Activated CD4-positive, alpha-beta T cell treated with anti-CD3 and anti-CD28 coated beads, Interleukin-2, amount 50 U/mL, for 1 hour (primary cell): ENCODE results near the gene SLC22A24.
"Not testable (repeated sequence)": the region's sequence is repeated elsewhere in the genome, so short reads cannot be mapped to it uniquely, and the experiment has no call there.

ENCODE experiments used
- DNase-seq: peaks from one replicate; pipeline ENCODE4 v3.0.0-alpha.2; 2020

The SLC22A24 gene, protein sequence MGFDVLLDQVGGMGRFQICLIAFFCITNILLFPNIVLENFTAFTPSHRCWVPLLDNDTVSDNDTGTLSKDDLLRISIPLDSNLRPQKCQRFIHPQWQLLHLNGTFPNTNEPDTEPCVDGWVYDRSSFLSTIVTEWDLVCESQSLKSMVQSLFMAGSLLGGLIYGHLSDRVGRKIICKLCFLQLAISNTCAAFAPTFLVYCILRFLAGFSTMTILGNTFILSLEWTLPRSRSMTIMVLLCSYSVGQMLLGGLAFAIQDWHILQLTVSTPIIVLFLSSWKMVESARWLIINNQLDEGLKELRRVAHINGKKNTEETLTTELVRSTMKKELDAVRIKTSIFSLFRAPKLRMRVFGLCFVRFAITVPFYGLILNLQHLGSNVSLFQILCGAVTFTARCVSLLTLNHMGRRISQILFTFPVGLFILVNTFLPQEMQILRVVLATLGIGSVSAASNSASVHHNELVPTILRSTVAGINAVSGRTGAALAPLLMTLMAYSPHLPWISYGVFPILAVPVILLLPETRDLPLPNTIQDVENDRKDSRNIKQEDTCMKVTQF

DNA sequence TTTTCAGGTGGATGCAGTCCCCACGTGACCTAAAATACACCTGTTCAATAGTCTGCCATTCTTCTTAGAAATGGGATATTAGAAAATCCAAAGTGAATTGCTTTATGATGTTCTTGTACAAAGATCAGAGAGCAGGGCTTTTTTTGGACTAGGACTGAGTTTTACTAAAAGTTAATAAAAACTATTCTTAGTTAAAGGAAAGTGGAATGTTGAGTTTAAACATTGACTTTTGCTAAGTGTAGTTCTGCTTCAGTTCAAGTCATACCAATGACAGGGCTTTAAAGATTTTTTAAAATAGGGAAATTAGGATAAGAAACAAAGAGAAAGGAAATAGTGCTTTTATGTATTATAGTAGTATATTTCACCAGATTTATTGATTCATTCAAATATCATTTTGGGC, at the start of gene SLC22A24:
SLC22A24 (minus strand) TSS at position 101 of the 400 bp plus-strand sequence. CDS start 442 bp downstream, outside the sequence.
- DNase-seq: no peak

DNA sequence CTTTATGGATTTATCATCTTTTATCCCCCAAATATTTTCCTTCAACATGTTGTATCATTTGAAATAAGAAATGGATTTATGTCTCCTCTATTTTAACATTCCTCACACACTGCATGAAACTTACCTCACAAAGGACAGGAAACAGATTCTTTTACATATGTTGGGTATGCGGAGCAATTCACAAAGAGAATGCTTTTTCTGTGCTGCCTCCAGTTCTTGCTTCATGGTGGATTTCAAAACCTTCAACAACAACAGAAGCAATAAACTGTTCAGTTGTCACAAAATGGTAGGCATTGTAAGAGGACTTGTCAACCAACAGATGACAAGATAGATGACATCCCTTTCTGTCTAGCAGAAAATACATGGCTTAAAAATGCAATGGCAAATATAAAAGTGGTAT, 36.5 kb upstream of the SLC22A24 start:
- no peak for DNase-seq

DNA sequence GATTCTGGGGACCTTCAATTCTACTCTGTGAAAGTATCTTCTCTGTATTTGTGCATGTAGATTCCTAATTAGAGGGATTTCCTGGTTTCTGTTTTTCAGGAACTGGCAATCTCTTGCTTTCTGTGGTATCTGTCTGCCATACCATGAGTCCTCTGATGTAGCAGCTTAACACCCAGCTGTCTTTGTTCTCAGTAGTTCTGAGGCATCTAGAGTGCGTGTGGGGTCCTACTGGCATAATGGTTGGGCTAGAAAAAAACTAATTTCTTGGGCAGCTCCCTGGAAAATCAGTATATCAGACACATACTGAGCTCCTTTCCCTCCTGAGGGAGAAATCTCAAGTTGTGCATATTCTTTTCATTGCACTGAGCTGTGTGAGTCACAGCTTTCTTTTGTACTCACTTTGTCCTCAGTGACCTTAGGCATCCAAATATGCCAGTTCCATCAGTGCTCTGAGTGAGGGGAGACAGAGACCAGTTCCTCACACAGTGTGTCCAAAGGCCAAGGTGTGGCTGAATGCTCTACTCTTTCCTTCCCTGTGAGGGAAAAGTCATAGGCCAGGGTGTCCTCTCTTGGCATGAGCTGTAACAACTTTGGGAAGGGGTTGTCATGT, 35.5 kb upstream of the SLC22A24 start:
- DNase-seq: no peak

DNA sequence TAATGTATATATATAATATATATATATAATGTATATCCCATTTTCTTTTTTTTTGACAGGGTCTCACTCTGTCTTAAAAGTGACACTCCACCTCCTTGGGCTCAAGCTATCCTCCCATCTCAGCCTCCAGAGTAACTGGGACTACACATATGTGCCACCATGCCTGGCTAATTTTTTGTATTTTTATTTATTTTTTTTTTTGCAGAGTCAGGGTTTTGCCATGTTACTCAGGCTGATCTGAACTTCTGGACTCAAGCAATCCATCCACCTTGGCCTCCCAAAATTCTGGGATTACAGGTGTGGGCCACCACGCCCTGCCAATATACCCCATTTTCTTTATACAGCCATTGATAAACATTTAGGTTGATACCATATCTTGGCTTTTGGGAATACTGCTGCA, 33.9 kb upstream of the SLC22A24 start:
- DNase-seq: no peak

DNA sequence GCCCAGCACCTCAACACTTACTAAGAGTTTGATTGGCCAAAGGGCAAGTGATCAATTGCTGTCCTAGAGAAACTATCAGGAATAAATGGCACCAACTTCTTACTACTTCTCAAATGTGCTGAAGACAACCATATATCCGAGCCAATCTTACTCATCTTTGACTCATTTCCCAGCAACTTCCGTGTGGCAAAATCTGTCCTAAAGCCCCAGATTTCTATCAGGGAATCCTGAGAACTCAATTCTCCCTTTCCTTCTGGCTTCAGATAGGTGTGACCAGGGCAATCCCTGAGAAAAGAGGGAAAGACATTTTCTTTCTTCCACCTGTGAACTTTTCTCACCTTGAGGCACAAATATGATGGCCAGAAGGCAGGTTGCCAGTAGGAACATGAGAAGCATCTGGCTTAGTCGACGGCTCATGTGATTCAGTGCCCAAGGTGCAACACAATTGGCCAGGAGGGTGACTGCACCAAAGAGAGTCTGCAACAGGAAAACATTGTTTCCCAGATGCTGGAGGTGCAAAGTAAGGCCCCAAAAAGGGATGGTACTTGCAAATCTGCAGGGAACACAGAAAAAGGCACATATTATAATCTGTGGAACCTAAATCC, 21.8 kb upstream of the SLC22A24 start:
- no peak for DNase-seq

DNA sequence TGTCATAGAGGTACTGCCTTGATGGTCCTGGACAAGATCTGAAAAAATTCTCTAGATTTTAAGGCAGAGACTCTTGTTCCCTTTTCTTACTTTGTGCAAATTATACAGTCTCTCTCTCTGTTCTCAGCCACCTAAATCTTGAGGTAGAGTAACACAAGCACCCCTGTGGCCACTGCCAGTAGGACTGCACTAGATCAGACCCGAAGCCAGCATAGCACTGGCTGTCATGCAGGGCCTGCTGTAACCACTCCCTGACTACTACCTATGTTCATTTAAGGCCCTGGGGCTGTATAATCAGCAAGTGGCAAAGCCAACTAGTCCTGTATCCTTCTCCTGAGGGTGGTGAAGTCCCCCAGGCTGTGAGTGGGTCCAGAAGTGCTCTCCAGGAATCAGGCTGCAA, 11.8 kb upstream of the SLC22A24 start:
- no peak for DNase-seq

DNA sequence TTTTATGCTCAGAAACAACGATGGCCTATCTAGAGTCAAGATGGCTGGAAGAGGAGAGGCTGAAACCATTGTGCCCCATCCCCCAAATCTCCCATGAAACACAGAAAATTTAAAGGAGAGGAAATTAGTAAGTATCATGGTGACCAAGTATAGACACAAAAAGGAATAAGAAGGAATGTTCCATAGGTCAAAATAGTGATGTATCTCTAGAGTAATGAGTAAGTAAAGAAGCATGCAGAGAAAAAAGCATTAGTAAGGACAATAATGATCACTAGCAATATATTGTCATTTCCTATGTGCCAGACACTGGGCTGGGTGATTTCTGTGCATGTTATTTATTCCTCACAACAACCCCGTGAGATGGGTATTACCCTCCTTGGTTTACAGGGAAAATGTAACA, 2.6 kb upstream of the SLC22A24 start:
- no peak for DNase-seq

DNA sequence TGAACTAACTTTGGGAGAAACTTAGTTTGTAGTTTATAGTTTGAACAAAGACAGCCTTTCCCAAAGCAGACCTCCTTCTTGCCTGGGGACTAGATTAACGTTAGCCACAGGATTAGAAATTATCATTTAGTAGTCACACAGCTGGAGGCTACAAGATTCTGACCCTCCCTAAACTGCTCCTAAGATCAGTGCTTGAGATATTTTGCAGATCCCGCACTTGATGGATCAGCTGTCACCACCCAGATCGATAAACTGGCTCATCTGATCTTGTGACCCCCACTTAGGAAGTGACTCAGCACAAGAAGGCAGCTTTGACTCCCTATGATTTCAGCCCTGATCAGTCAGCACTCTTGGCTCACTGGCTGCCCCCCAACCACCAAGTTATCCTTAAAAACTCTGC, 1.6 kb downstream of the SLC22A24 start:
- DNase-seq: no peak

DNA sequence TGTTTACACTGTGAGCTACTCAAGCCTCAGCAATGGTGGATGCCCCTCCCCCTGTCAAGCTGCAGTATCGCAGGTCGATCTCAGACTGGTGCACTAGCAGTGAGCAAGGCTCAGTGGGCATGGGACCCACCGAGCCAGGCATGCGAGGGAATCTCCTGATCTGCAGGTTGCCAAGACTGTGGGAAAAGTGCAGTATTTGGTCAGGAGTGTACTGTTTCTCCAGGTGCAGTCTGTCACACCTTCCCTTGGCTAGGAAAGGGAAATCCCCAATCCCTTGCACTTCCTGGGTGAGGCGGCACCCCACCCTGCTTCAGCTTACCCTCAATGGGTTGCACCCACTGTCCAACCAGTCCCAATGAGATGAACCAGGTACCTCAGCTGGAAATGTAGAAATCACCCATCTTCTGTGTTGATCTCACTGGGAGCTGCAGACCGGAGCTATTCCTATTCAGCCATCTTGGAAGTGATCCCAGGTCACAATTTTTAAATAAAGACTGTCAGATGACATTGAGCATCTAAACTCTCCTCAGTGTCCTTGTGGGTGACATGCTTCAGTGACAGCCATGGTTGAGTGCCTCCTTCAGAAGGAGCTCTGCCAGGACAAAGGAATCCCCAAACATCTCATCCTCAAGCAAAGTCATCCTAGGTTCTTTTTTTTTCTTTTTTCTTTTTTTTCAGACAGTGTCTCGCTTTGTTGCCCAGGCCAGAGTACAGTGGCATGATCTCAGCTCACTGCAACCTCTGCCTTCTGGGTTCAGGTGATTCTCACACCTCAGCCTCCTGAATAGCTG, 10.8 kb downstream of the SLC22A24 start:
- DNase-seq: no peak

DNA sequence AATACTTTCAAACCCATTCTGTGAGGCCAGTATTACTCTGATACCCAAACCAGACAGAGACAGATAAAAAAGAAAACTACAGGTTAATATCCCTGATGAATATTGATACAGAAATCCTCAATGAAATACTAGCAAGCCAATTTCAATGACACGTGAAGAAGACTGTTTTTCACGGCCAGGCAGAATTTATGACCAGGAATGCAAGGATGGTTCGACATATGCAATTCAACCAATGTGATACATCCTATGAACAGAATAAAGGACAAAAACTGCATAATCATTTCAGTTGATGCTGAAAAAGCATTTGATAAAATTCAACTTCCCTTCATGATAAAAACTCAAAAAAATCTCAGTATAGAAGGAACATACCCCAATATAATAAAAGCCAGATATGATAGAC, 44.5 kb downstream of the SLC22A24 start:
- no peak for DNase-seq

DNA sequence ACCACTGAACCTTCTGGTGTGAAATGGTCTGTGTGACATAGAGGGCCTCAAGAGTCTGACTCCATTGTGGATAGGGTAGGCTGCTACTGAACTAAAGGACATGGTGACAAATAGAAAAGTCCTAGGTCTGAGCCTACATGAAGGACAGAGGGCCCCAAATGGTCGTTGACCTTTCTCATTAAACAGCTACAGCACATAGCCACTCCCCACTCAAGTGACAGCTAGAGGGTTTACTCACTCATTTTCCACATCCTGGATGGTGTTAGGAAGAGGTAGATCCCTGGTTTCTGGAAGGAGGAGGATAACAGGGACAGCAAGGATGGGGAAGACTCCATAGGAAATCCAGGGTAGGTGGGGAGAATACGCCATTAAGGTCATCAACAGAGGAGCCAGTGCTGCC, 63.3 kb downstream of the SLC22A24 start:
- DNase-seq: no peak

DNA sequence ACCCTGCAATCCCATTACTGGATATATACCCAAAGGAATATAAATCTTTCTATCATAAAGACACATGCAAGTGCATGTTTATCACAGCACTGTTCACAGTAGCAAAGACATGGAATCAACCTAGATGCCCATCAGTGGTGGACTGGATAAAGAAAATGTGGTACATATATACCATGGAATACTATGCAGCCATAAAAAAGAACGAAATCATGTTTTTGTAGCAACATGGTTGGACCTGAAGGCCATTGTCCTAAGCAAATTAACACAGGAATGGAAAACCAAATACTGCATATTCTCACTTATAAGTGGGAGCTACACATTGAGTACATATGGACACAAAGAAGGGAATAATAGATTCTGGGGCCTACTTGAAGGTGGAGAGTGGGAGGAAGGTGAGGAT, 97.8 kb downstream of the SLC22A24 start:
- not testable (repeated sequence) for DNase-seq

DNA sequence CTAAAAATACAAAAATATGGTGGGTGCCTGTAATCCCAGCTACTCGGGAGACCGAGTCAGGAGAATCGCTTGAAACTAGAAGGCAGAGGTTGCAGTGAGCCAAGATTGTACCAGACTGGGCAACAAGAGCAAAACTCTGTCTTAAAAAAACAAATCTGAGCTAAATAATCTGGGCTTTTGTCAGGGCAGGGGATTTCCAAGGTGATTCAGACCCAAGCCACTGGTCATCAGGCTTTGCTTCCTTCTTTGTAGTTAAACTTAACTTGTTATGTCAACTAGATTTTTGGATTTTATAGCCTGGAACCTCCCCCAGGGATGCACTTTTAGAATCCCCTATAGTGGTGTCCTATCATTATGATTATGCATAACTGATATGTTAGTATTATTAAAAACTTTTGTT, 101.4 kb downstream of the SLC22A24 start:
- no peak for DNase-seq

DNA sequence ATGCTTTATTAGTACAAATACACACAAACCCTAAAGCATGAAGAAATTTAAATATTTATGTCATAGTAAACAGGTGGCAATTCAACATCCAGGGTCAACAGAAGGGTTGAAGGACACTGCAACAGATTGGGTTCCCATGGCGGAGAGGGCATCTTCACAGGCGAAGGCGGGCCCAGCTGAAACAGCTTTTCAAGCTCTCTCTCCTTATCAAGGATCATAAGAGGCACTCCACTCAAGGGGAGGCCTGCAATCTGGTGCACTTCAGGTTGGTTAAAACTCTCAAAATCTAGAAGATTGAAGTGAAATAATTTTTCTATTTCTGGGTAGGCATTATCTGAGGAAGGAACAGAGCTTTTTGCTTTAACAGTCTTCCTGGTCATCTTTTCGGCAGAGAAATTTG, 111.6 kb downstream of the SLC22A24 start:
- DNase-seq: no peak
